NCI-H82 treated with DMSO at 0.1 percent for 48 hours (cell line): Measurements from ENCODE around the gene TACR2.

ENCODE experiments used
- DNase-seq: peaks from one replicate; lab custom pipeline; 2025; ENCODE audit not compliant: unreplicated experiment; lab: John Stamatoyannopoulos, UW

Gene TACR2

DNA sequence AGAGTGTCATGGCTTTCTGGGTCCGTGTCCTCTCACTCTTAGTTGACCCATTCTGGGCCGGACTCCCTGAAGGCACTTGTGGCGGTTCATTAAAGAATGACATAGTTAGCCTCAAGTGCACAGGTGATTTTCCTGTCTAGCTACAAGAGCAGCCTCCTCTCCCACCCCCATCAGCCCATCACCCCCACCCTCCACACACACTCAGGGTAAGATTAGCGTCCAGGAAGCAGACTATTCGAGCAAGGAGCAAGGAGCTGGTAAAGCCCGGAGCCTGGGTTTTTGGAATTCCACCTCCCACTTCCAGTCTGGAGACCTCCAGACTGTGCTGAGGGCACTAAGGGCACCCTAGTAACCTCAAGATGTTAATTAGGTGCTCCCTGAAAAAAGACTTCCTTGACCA is 39.5 kb downstream of the TACR2 start:
- DNase-seq, result no peak

DNA sequence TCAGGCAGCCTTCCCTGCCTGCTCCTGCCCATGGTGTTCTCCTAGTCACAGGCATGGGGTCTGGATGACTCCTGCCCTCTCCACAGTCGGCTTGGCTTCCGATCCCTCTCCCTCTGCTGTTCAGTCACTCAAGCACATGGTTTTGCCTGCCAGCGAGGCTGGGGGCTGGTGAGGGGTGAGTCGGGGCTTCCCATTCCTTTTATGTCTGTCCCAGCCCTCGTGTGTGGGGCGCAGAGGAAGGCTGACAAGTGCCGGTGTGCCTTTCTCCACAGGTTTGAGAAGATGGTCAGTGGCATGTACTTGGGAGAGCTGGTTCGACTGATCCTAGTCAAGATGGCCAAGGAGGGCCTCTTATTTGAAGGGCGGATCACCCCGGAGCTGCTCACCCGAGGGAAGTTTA is 40.1 kb downstream of the TACR2 start:
- no peak for DNase-seq

DNA sequence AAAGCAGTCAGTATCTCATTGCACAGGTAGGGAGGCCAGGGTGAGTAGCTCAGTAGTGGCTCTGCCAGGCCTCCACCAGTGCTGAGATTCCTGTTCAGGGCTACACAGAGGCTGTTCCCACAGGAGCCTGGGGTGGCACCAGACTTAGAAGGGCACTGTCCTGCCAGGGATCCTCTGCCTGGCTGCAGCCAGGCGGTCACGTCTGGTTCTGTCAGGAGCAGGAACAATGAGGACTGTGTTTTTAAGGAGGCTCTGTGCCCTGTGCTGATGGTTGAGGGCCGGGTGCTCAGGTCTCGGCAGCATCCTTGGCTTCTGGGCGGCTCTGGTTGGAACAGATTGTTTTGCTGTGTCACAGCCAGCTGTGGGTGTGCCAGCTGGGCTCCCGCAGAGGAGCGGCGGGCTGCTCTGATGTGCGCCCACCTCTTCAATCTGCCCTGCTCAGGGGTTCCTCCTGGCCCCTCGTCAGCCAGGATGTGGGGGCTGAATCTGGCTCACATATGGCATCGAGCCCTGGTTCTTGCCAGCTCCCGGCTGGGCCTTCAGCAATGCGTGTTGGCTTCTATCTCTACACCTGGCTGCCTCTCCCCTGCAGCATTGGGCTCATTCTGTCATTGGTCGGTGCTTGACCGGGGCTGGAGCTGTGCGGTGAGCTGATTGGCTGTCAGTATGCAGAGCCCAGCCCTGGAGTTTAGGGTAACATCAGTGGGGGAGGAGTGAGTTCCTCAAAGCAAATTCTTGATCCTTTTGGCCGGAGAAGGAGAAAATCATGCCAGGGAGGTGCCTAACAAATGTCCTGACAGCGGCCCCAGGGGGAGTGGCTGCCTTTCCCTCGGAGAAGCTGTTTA is 41.2 kb downstream of the TACR2 start:
- DNase-seq, result no peak

DNA sequence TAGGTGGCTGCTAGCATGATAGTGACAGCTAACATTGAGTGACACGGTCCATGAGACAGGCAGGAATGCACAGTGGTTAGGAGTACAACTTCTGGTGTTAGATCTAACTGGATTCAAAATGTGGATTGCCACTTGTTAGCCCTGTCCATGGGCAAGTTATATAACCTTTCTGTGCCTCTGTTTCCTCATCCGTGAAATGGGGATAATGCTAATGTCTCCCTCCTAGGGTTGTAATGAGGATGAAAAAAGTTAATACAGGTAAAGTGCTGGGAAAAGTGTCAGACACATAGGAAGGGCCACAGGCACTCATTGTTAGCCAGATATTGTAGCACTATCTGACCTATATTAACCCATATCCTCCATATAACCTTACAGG is 41.8 kb downstream of the TACR2 start:
- DNase-seq, result no peak

GRCh38 chr10:69374242-69374641 is 42.5 kb downstream of the TACR2 start:
- no peak for DNase-seq

- no peak for DNase-seq
These were observed 44.4 kb downstream of the TACR2 start for GRCh38 chr10:69372126-69372980.

GRCh38 chr10:69367469-69367868 is 49.2 kb downstream of the TACR2 start:
- no peak for DNase-seq

DNA sequence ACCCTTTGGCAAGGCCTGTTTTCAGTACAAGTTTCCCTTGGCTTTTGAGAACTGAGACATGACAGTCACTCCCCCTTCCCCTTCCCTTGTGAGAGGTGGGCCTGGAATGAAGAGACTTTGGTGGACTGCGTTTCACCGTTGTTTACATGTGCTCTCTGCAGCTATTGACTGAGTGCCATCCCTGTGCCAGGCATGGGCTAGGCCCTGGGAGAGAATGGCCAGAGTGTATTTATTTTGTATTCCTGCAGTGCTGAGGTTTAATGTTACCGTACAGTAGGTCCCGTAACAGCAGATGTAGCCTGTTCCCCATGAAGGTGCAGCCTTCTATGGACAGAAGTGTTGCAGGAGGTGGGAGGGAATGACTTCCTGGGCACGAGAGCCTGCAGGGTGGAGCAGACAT is 50.0 kb downstream of the TACR2 start:
- DNase-seq, result no peak

DNA sequence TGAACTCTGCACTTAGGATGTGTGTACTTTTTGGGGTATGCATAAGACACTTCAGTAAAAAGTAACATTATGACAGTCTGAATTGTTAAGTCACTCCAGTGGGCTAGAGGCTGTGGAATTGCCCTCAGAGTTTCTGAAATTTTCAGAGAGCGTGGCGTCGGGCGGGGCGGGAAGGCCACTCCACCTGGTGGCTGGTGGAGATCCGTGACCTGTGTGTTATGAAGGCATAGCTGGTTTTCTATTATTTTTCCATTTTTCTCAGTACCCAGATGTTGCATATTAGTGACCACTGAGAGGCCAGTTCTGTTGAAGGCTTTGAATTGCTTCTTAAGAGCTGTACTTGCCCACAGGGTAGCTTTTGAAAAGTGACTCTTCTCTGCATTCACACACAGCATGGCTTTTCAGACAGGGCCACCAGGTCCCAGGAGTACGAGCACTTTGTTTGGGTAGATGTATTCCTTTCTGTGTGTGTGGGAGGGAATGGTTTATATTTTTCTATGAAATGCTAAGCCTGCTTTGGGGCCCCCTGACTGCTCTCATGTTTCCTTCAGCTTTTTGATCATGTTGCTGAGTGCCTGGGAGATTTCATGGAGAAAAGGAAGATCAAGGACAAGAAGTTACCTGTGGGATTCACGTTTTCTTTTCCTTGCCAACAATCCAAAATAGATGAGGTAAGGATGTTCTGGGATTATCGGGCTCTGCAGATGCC is 52.3 kb downstream of the TACR2 start:
- no peak for DNase-seq

- no peak for DNase-seq
These were observed 53.1 kb downstream of the TACR2 start for GRCh38 chr10:69363666-69364065.

GRCh38 chr10:69362471-69362954 is 54.2 kb downstream of the TACR2 start:
- peak; percentile 87 for DNase-seq

DNA sequence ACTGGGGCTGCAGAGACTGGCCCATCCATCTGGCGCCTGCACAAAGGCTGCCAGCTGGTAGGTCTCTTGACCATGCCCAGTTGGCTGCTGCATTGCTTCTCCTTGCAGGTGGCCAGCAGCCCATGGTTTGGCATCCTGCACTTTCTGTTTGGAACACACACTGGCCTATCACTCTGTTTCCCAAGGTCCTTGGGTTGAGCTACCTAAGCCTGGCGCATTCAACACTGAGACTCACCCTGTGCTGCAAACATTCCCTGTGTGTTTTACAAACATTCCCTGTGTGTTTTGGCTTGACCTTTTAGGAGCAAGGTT is 55.5 kb downstream of the TACR2 start:
- no peak for DNase-seq

GRCh38 chr10:69360485-69361302 is 56.0 kb downstream of the TACR2 start:
- no peak for DNase-seq

- no peak for DNase-seq
These were observed 57.1 kb downstream of the TACR2 start for GRCh38 chr10:69359594-69359993.

DNA sequence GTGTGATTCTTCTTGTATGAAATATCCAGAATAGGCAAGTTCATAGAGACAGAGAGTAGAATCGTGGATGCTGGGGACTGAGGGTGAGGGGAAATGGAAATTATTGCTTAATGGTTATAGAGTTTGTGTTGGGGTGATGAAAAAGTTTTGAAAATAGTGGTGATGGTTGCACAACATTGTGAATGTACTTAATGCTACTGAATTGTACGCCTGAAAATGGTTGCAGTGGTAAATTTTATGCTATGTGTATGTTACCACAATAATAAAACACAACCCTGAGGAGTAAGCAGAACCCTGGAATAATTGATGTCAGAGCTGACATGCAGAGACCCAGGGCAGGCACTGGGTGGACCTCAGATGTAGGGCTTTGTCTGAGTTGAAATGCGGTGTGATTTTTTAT is 57.6 kb downstream of the TACR2 start:
- DNase-seq, result no peak

GRCh38 chr10:69358148-69358795 is 58.4 kb downstream of the TACR2 start:
- DNase-seq, result no peak

DNA sequence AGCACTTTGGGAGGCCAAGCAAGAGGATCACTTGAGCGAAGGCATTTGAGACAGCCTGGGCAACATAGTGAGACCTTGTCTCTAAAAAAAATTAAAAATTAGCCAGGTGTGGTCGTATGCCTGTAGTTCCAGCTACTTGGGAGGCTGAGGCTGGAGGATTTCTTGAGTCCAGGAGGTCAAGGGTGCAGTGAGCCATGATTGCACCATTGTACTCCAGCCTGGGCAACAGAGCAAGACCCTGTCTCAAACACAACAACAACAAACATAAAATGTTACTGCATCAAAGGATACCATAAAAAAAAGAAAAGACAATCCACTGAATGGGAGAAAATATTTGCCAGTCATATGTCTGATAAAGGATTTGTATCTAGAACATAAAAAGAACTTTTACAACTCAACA is 60.5 kb downstream of the TACR2 start:
- DNase-seq, result no peak

DNA sequence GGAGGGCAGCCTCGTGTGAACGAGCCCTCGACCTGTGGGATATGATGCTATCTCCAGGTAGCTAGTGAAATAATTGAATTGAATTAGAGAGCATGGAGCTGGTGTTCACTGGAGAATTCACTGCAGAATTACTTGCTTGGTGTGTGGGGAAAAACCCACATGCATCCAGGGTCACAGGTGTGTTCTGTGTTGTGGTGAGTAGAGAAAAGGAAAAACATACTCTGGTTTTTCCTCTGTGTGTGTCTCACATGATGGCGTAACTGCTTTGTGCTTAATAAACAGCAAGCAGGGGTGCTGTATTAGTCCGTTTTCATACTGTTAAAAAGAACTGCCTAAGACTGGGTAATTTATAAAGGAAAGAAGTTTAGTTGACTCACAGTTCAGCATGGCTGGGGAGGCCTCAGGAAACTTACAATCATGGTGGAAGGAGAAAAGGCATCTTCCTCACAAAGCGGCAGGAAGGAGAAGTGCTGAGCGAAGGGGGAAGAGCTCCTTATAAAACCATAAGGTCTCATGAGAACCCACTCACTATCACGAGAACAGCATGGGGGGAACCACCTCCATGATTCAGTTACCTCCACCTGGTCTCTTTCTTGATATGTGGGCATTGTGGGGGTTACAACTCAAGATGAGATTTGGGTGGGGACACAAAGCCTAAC is 62.6 kb downstream of the TACR2 start:
- no peak for DNase-seq
